Transverse colon (tissue), 4 donors: Measurements from ENCODE around the gene MEF2A. TPM values are rescaled to one million over a fixed set of nuclear protein-coding genes. Genes with fewer than 3 reads are reported as not detected.
"Not testable (repeated sequence)": the region's sequence is repeated elsewhere in the genome, so short reads cannot be mapped to it uniquely, and the experiment has no call there.

Experiments
- DNase-seq: peaks from one replicate; pipeline ENCODE4 v3.0.0-alpha.2; 2019
- H3K27ac ChIP-seq, 4 donors: fragments of 200-600 bp; sonication (generic); 2 replicates each; pipeline ENCODE4 v1.5.1; 2016 to 2018; ENCODE audit warnings: inconsistent platforms in 4 of 4
- H3K27me3 ChIP-seq: fragments of 200-600 bp; sonication (generic); 2 replicates; pipeline ENCODE4 v1.5.1; 2017; ENCODE audit warnings: inconsistent platforms
- H3K36me3 ChIP-seq, 4 donors: fragments of 200-600 bp; sonication (generic); 2 replicates each; pipeline ENCODE4 v1.5.1; 2017 to 2019; ENCODE audit warnings: inconsistent platforms in 4 of 4
- H3K4me1 ChIP-seq, 4 donors: fragments of 200-600 bp; sonication (generic); 2 replicates each; pipeline ENCODE4 v1.5.1; 2017 to 2020; ENCODE audit warnings: inconsistent platforms in 4 of 4
- H3K4me3 ChIP-seq, 4 donors: fragments of 200-600 bp; sonication (generic); 1 replicate in 1 of 4; 2 replicates in 3 of 4; pipeline versions ENCODE4 v1.5.1 to v1.6.1; 2017 to 2019; ENCODE audit warnings: inconsistent platforms in 4 of 4
- H3K9me3 ChIP-seq, 2 donors: fragments of 200-600 bp; sonication (generic); 2 replicates each; pipeline ENCODE4 v1.5.1; 2017 to 2019; ENCODE audit warnings: inconsistent platforms in 2 of 2
- EP300 ChIP-seq: sonication (generic); formaldehyde crosslinking; IDR thresholded peaks from one replicate; pipeline ENCODE4 v1.6.1; 2017; ENCODE audit warnings: antibody characterized with exemption, low read depth
- POLR2A ChIP-seq: fragments of 450-650 bp; IDR thresholded peaks from one replicate; pipeline ENCODE4 v1.6.1; 2016; ENCODE audit warnings: antibody characterized with exemption, mild to moderate bottlenecking, moderate library complexity
- POLR2AphosphoS5 ChIP-seq, 3 donors: sonication (generic); formaldehyde crosslinking; IDR thresholded peaks; one replicate each; pipeline ENCODE4 v1.6.1; 2016; ENCODE audit warnings: antibody characterized with exemption in 3 of 3
- WGBS, 2 donors: methylation state at CpG; one replicate each; pipeline ENCODE4 v1.1.5; 2018; ENCODE audit warnings: low coverage in 1 of 2; 5-methylcytosine and 5-hydroxymethylcytosine counted together
- in situ Hi-C, 4 donors: fragments of 200-750 bp; cut with MboI; loops; one replicate each; pipeline versions ENCODE4 v1.15.0 to v1.15.1; 2017; ENCODE audit warnings: low sequenced_read_pairs in 3 of 4, low pct_ligation_motif_present in 1 of 4, low pct_unique_long_range_greater_than_20kb in 1 of 4
- intact Hi-C: fragments of 100-400 bp; cut with DNase I; formaldehyde crosslinking; loops from one replicate; pipeline ENCODE4 v1.15.1; 2023; ENCODE audit warnings: low total_unique reads
- total RNA-seq, 4 donors: library from RNA; depleted of rRNA; stranded (reverse); fragments of >200 nt; gene quantifications; one replicate each; pipeline ENCODE4 v1.1.0, GENCODE V29; 2016
- TF ChIP-seq, protein P1 (sequence below), 5 experiments: fragments of 200-600 bp in 3 of 5; fragments of 450-650 bp in 2 of 5; sonication (generic) in 3 of 5; IDR thresholded peaks; 1 replicate in 2 of 5; 2 replicates in 3 of 5; pipeline ENCODE4 v1.5.1; 2016 to 2017; ENCODE audit warnings: antibody characterized with exemption in 5 of 5, inconsistent platforms in 3 of 5, mild to moderate bottlenecking in 2 of 5, moderate library complexity in 1 of 5

The MEF2A gene
- total RNA-seq, result 10 to 100 TPM; 37.4 to 62.5 (median 51.8) TPM

DNA sequence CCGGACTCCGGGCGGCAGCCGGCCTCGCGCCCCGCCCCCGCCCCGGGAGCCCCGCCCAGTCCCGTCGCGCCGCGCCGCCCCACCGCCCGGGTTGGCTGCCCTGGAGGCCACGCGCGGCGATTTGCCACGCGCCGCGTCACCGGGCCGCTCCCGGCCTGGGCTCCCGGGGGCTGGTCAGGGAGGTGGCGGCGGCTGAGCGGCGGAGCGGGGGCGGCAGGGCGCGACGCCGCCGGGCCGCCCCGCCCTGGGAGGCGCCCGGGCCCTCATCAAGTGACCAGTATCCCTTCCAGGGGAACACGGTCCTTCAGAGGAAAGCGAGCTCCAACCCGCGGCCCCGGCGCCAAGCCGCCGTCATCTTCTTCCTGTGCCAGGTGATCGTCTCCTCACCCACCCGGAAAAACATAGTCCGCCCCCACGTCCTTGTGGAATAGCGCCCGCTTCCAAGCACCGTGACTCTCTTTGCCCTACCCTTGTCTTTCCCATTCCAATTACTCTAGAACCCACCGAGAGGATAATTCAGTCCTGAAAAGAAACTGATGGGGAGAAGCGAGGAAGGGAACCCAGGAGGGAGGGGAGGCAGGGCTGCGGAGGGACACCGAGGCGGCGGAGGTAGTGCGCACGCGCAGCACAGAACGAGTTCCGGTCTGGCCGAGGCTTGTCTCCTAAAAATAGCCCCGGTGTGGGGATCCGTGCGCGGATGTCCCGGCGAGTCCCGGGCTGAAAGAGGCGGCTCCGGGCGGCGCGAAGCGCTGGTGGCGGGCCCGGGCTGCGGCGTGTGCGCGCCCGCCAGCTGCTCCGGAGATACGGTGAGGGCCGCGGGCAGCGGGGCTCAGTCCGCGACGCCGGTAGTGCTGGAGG lies at the start of gene MEF2A:
Gene MEF2A (plus strand): TSS at position 686 of the 858 bp plus-strand sequence. CDS start 67,136 bp downstream, outside the sequence.
- WGBS, 2 donors, result 0% methylated on average over 69 of the region's 101 CpGs; no CpG with 5 or more reads in 1 of the 2 donors
- Histone ChIP-seq H3K27ac (peak within 1 kb of the TSS; percentile 92 to 99 (median 98)), H3K27me3 (no peaks in the 10 kb centered on the region), H3K4me1 (peaks cover 7 to 35% (median 22%) of the 10 kb centered on the region in 4 donors), H3K36me3 (no peaks in the 10 kb centered on the region), H3K4me3 (peak within 1 kb of the TSS; percentile 66 to 91 (median 89)), H3K9me3 (no peaks in the 10 kb centered on the region)
- intact Hi-C loops (no loop called here), in situ Hi-C loops (loop anchor here in 2 of 4 donors (10.0 to 25.0 kb wide), 2 partner anchors 139 to 303 kb away; partner anchors contain the start of gene LRRC28 (in 1 of the 2))
- TF ChIP-seq, protein P1, sequence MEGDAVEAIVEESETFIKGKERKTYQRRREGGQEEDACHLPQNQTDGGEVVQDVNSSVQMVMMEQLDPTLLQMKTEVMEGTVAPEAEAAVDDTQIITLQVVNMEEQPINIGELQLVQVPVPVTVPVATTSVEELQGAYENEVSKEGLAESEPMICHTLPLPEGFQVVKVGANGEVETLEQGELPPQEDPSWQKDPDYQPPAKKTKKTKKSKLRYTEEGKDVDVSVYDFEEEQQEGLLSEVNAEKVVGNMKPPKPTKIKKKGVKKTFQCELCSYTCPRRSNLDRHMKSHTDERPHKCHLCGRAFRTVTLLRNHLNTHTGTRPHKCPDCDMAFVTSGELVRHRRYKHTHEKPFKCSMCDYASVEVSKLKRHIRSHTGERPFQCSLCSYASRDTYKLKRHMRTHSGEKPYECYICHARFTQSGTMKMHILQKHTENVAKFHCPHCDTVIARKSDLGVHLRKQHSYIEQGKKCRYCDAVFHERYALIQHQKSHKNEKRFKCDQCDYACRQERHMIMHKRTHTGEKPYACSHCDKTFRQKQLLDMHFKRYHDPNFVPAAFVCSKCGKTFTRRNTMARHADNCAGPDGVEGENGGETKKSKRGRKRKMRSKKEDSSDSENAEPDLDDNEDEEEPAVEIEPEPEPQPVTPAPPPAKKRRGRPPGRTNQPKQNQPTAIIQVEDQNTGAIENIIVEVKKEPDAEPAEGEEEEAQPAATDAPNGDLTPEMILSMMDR (IDR thresholded peaks at IDR 0.05), result peak in 1 of 5 experiments; percentile 30
- TF ChIP-seq POLR2AphosphoS5 (IDR thresholded peaks at IDR 0.05) (peak; percentile 84 to 94 (median 93)), EP300 (no peak), POLR2A (peak; percentile 91)
- peak; percentile 95 for DNase-seq

DNA sequence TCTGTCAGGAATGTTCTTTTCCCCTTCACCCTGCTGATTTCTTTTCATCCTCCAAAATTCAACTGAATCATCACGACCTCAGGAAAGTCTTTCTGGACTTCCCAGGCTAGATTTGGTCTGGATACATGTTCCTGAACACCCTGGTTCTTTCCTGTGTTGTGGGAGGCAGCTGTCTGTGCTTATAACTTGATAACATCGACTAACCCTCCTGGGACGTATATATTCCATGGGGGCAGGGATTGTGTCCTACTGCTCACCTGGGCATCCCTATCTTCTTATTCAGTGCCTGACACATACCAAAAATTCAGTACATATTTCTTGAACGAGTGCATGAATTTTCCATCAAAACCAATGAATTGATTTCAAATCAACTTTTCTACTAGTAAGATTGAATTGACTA lies 47.6 kb upstream of the MEF2A start:
- no peaks in the 10 kb centered on the region for H3K9me3 ChIP-seq
- H3K36me3 ChIP-seq, result no peaks in the 10 kb centered on the region
- H3K27ac ChIP-seq, result no peak overlapping the region
- TF ChIP-seq POLR2A, result no peak
- H3K27me3 ChIP-seq, result no peaks in the 10 kb centered on the region
- no peak overlapping the region for H3K4me3 ChIP-seq
- intact Hi-C loops (no loop called here), in situ Hi-C loops (no loop called here)
- H3K4me1 ChIP-seq, result no peaks in the 10 kb centered on the region
- no peak for DNase-seq
- WGBS, 2 donors, result 86 to 87% methylated on average over 3 to 4 of the region's 4 CpGs

DNA sequence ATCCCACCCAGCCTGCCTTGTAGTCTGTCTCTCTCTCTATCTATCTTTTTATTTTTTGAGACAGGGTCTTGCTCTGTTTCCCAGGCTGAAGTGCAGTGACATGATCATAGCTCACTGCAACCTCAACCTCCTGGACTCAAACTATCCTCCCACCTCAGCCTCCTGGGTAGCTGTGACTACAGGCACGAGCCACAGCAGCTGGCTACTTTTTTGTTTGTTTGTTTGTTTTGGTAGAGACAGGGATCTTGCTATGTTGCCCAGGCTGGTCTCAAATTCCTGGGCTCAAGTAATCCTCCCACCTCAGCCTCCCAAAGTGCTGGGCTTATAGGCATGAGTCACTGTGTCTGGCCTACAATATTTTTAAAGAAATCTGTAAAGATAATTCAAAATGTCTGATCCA lies 46.4 kb upstream of the MEF2A start:
- H3K4me1 ChIP-seq, H3K4me3 ChIP-seq, intact Hi-C loops, H3K36me3 ChIP-seq, H3K27ac ChIP-seq, DNase-seq, in situ Hi-C loops, H3K27me3 ChIP-seq, H3K9me3 ChIP-seq: not testable (repeated sequence)
- WGBS, 2 donors, result 100% methylated on average over 1 of the region's 1 CpG; no CpG with 5 or more reads in 1 of the 2 donors

DNA sequence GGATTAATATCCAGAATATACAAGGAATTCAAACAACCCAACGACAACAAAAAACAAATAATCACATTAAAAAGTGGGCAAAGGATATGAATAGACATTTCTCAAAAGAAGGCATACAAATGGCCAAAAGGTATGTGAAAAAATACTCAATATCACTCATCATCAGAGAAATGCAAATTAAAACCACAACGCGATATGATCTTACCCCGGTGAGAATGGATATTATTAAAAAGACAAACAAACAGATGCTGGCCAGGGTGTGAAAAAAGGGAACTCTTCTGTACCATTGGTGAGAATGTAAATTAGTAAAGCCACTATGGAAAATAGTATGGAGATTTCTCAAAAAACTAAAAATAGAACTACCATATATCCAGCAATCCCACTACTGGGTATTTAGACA lies 43.5 kb upstream of the MEF2A start:
- in situ Hi-C loops (no loop called here), intact Hi-C loops (no loop called here)
- H3K9me3 ChIP-seq, result no peaks in the 10 kb centered on the region
- no peak for TF ChIP-seq POLR2A
- TF ChIP-seq POLR2AphosphoS5 (IDR thresholded peaks at IDR 0.05), result no peak
- TF ChIP-seq, protein P1 (IDR thresholded peaks at IDR 0.05), result no peak
- no peak for TF ChIP-seq EP300
- H3K27ac ChIP-seq, result no peak overlapping the region
- no peak for DNase-seq
- H3K4me1 ChIP-seq, result no peaks in the 10 kb centered on the region
- 76 to 83% methylated on average over 4 of the region's 4 CpGs for WGBS, 2 donors
- H3K27me3 ChIP-seq, result no peaks in the 10 kb centered on the region
- H3K4me3 ChIP-seq, result no peak overlapping the region
- no peaks in the 10 kb centered on the region for H3K36me3 ChIP-seq

DNA sequence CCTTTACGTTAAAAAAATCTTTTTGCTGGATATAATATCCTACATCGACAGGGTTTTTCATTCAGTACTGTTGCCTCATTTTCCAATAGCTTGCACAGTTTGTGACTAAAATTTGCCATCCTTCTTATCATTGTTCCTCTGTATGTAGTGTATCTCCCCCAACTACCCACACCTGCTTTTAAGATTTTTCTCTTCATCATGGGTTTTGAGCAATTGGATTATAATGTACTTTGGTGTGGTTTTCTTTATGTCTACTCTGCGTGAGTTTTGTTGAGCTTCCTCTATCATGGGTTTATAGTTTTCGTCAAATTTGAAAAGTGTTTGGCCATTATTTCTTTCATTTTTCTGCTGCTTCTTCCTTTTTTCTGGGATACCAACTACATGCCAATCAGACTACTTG lies 39.6 kb upstream of the MEF2A start:
- no peak for DNase-seq
- no peaks in the 10 kb centered on the region for H3K36me3 ChIP-seq
- H3K4me3 ChIP-seq, result no peak overlapping the region
- in situ Hi-C loops (no loop called here), intact Hi-C loops (no loop called here)
- H3K27ac ChIP-seq, result no peak overlapping the region
- no peaks in the 10 kb centered on the region for H3K9me3 ChIP-seq
- TF ChIP-seq POLR2AphosphoS5 (IDR thresholded peaks at IDR 0.05) (no peak), POLR2A (no peak), EP300 (no peak)
- TF ChIP-seq, protein P1 (IDR thresholded peaks at IDR 0.05), result no peak
- no peaks in the 10 kb centered on the region for H3K27me3 ChIP-seq
- H3K4me1 ChIP-seq, result no peaks in the 10 kb centered on the region
- 59 to 62% methylated on average over 4 of the region's 4 CpGs for WGBS, 2 donors
